Heart right ventricle (tissue), 16 donors: ENCODE measurements around the gene GLYR1. TPM values are rescaled to one million over a fixed set of nuclear protein-coding genes. Genes with fewer than 3 reads are reported as not detected.

Source experiments
- ATAC-seq, 8 donors: fragments of 200-7000 bp; cut with Tn5 transposase; one replicate each; pipeline ENCODE4 v1.9.1; 2020; ENCODE audit warnings: mild to moderate bottlenecking in 8 of 8, moderate library complexity in 8 of 8, moderate number of reproducible peaks in 1 of 8
- DNase-seq, 2 donors: peaks; one replicate each; pipeline ENCODE4 v3.0.0-alpha.2; 2020
- H3K27ac ChIP-seq, 10 donors: fragments of 200-600 bp; sonication (generic) in 2 of 10; one replicate each; pipeline versions ENCODE4 v1.5.0 to v1.8.0; 2020 to 2022; ENCODE audit warnings: mild to moderate bottlenecking in 3 of 10
- H3K27me3 ChIP-seq, 7 donors: fragments of 200-600 bp; one replicate each; pipeline ENCODE4 v1.8.0; 2021 to 2022; ENCODE audit warnings: mild to moderate bottlenecking in 2 of 7
- H3K36me3 ChIP-seq, 9 donors: fragments of 200-600 bp; sonication (generic) in 1 of 9; one replicate each; pipeline versions ENCODE4 v1.5.0 to v1.8.0; 2020 to 2022; ENCODE audit warnings: mild to moderate bottlenecking in 2 of 9
- H3K4me1 ChIP-seq, 9 donors: fragments of 200-600 bp; sonication (generic) in 1 of 9; one replicate each; pipeline versions ENCODE4 v1.5.0 to v1.8.0; 2020 to 2022; ENCODE audit warnings: mild to moderate bottlenecking in 4 of 9
- H3K4me3 ChIP-seq, 10 donors: fragments of 200-600 bp; sonication (generic) in 2 of 10; one replicate each; pipeline versions ENCODE4 v1.5.0 to v1.8.0; 2020 to 2022; ENCODE audit warnings: mild to moderate bottlenecking in 7 of 10, moderate library complexity in 2 of 10
- H3K9me3 ChIP-seq, 11 donors: fragments of 200-600 bp in 10 of 11; sonication (generic) in 2 of 11; one replicate each; pipeline versions ENCODE4 v1.5.0 to v1.8.0; 2013 to 2022; ENCODE audit warnings: mild to moderate bottlenecking in 2 of 11, control low read depth in 1 of 11, moderate library complexity in 1 of 11
- CTCF ChIP-seq, 9 donors: fragments of 200-600 bp; sonication (generic) in 2 of 9; IDR thresholded peaks; one replicate each; pipeline versions ENCODE4 v1.5.0 to v1.8.0; 2021 to 2022; ENCODE audit warnings: antibody characterized with exemption in 9 of 9, mild to moderate bottlenecking in 5 of 9, moderate library complexity in 1 of 9
- WGBS, 2 donors: extraction: QIAGEN DNeasy Blood & Tissue Kit; methylation state at CpG; one replicate each; pipeline ENCODE4 v1.1.7; 2013; ENCODE audit warnings: inconsistent platforms in 1 of 2; 5-methylcytosine and 5-hydroxymethylcytosine counted together
- intact Hi-C, 10 donors: fragments of 100-400 bp; cut with DNase I; formaldehyde crosslinking; loops; one replicate each; pipeline versions ENCODE4 v1.11.1 to v1.14.2; 2022
- polyA plus RNA-seq, 2 donors: library from polyadenylated mRNA; stranded (reverse); fragments of 200-250 nt; gene quantifications; one replicate each; pipeline ENCODE4 v1.2.3, GENCODE V29; 2013
- total RNA-seq, 10 donors: library from RNA; stranded (reverse); fragmentation: NEBNext Ultra II Directional in 3 of 10; extraction: Animal tissue kit (Norgen Biotek cat#: 25700) in 3 of 10; gene quantifications; one replicate each; pipeline versions ENCODE4 v1.2.1 to v1.2.4, GENCODE V29; 2021 to 2023
- donor health status: Arrhythmogenic right ventricular cardiomyopathy.
- donor health status: ischemic (EF 13 %, LVEDD 7.1; RV severe dilation, severe dysfunction).
- donor health status: healthy with polysubstance abuse.
- donor health status: DM: no; HTN: yes; CAD: no.
- donor health status: DM: no; HTN: no; CAD: no.
- donor health status: ischemic (EF 25% LVEDD 6.9; RV normal size, moderate dysfunction).
- donor health status: ischemic (EF 25% LVEDD 5.7; RV mildly dilated, moderate dysfunction).
- donor health status: healthy.
- donor health status: DM: yes; HTN: yes; CAD: no.
- donor health status: Ischemic cardiomyopathy.
- donor health status: ischemic (EF 35%, LVEDD 5.7; RV mildly dilated, moderate dysfunction).
- donor health status: nonischemic (EF 11% LVEDD 7.7; RV severe dilation, severe dysfunction).
- donor health status: DM: yes; HTN: yes; CAD: no.
- donor health status: PGD.
- donor health status: ischemic (EF 29% LVEDD 5.4; RV normal size, mild dysfunction).
- donor health status: nonischemic (EF 23%, LVEDD 6.1; RV moderate dilation, normal function).

Gene GLYR1
- total and polyA plus RNA-seq, 12 donors, result 36.5 to 105 (median 73.3) TPM

GRCh38 chr16:4796982-4797804 lies 49.9 kb downstream of the GLYR1 start:
- Histone ChIP-seq H3K9me3 (no peaks in the 10 kb centered on the region), H3K36me3 (peaks cover 0 to 44% (median 19%) of the 10 kb centered on the region in 9 donors), H3K4me3 (no peak overlapping the region), H3K4me1 (peaks cover 0 to 22% (median 20%) of the 10 kb centered on the region in 9 donors), H3K27me3 (no peaks in the 10 kb centered on the region), H3K27ac (no peak overlapping the region)
- no peak for TF ChIP-seq CTCF (IDR thresholded peaks at IDR 0.05)
- no peak for ATAC-seq
- DNase-seq, result no peak
- 88% methylated on average over 21 of the region's 21 CpGs for WGBS, 2 donors
- intact Hi-C loops, result loop anchor here in 1 of 10 donors (5.0 kb wide), 1 partner anchor 60 kb away; no protein-coding TSS in a partner anchor

GRCh38 chr16:4795828-4796572 lies 51.1 kb downstream of the GLYR1 start:
- no peak for TF ChIP-seq CTCF (IDR thresholded peaks at IDR 0.05)
- Histone ChIP-seq H3K36me3 (peaks cover 0 to 44% (median 19%) of the 10 kb centered on the region in 9 donors), H3K27ac (no peak overlapping the region), H3K4me1 (peaks cover 0 to 12% (median 10%) of the 10 kb centered on the region in 9 donors), H3K9me3 (no peaks in the 10 kb centered on the region), H3K27me3 (no peaks in the 10 kb centered on the region), H3K4me3 (no peak overlapping the region)
- intact Hi-C loops, result loop anchor here in 1 of 10 donors (5.0 kb wide), 1 partner anchor 59 kb away; no protein-coding TSS in a partner anchor
- no peak for DNase-seq
- ATAC-seq, result no peak
- 94 to 95% methylated on average over 30 of the region's 30 CpGs for WGBS, 2 donors

- Histone ChIP-seq H3K9me3 (no peaks in the 10 kb centered on the region), H3K27ac (no peak within 1 kb of the TSS), H3K4me3 (no peak within 1 kb of the TSS), H3K27me3 (no peaks in the 10 kb centered on the region), H3K4me1 (peaks cover 0 to 5% (median 3%) of the 10 kb centered on the region in 9 donors), H3K36me3 (peaks cover 0 to 44% (median 19%) of the 10 kb centered on the region in 9 donors)
- TF ChIP-seq CTCF (IDR thresholded peaks at IDR 0.05), result no peak
- WGBS, 2 donors, result 65 to 68% methylated on average over 14 of the region's 14 CpGs
- intact Hi-C loops, result loop anchor here in 1 of 10 donors (5.0 kb wide), 1 partner anchor 58 kb away; no protein-coding TSS in a partner anchor
- DNase-seq (no peak), ATAC-seq (peak in 2 of 8 donors; percentile 9 to 13)
Observed at GRCh38 chr16:4795181-4795827, 51.8 kb downstream of the GLYR1 start, which contains the start of gene SMIM22. Gene SMIM22 (plus strand): TSS chr16:4795369. CDS start chr16:4795735, 366 bp downstream.
